ENCODE measurements around the gene DPH5. TPM values are rescaled to one million over a fixed set of nuclear protein-coding genes. Genes with fewer than 3 reads are reported as not detected.
"Not testable (repeated sequence)": the region's sequence is repeated elsewhere in the genome, so short reads cannot be mapped to it uniquely, and the experiment has no call there.

The DPH5 gene
- polyA plus RNA-seq (ENCODE audit: insufficient read length): 53.8 TPM

GRCh38 chr1:101025657-101026429 lies at the start of gene DPH5:
Gene DPH5 (minus strand): TSS chr1:101025784. CDS start chr1:101025443, 341 bp downstream.
- peak; percentile 60 for DNase-seq (ENCODE audit: low read depth)

- DNase-seq (ENCODE audit: low read depth): no peak
Observed at GRCh38 chr1:101073836-101074235, 48.3 kb upstream of the DPH5 start.

- no peak for DNase-seq (ENCODE audit: low read depth)
Observed at GRCh38 chr1:101071470-101071891, 45.9 kb upstream of the DPH5 start.

GRCh38 chr1:101069158-101069557 lies 43.6 kb upstream of the DPH5 start:
- no peak for DNase-seq (ENCODE audit: low read depth)

GRCh38 chr1:101066937-101067335 lies 41.4 kb upstream of the DPH5 start:
- DNase-seq (ENCODE audit: low read depth): not testable (repeated sequence)

- DNase-seq (ENCODE audit: low read depth): no peak
Observed at GRCh38 chr1:101066260-101066936, 40.8 kb upstream of the DPH5 start.

DNA sequence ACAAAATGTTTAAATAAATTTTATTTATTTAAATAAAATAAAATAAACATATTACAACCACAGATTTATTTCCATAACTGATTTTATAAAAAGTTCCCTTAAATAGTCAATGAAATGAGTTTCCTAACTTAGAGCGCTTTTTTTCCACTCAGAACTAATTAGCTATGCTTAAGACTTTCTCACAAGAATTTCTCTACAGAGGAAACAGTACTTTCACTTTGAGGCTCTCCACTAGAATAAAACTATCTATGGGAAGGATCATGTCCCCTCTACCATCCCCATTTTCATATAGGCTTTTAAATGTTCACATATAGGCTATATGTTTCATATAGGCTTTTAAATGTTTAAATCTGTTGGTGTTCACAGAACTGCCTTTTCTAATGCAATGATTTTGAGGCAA lies 40.0 kb upstream of the DPH5 start:
- DNase-seq (ENCODE audit: low read depth): no peak

DNA sequence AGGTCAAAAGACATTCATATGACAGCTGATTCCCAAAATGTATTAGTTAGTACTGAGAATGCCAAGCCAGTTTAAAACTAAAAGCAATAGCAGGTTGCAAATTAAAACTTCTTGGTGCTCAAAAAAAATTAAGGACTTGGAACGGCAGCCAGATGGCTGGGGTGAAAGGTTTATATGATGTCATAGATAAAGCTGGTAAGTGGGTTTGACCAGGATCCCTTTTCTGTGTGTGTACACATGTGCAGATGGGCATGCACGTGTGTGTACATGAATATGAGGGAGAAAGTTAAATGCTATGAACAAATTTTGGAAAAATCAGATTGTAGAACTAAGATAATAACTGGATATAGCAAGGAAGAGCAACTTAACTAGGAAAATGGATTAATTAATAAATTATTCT lies 39.1 kb upstream of the DPH5 start:
- DNase-seq (ENCODE audit: low read depth): no peak

DNA sequence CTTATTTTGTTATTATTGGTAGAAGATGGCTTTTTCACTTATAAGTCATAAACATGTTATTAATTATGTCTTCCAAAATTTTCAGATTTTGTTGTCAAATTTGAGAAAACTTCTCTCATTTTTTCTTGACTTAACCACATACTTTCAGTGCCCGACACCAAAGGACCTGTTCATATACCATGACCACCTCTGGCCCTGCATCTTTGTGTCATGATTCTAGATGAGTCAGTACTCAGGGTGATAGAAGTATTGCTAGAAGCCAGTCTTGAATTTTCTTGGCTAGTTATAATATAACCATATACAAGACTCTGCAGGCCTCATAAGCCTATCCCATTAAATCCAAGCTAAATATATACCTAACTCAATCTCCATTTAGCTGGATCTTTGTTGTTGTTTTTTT lies 35.4 kb upstream of the DPH5 start:
- no peak for DNase-seq (ENCODE audit: low read depth)

- DNase-seq (ENCODE audit: low read depth): no peak
Observed at GRCh38 chr1:101059945-101060542, 34.5 kb upstream of the DPH5 start.

DNA sequence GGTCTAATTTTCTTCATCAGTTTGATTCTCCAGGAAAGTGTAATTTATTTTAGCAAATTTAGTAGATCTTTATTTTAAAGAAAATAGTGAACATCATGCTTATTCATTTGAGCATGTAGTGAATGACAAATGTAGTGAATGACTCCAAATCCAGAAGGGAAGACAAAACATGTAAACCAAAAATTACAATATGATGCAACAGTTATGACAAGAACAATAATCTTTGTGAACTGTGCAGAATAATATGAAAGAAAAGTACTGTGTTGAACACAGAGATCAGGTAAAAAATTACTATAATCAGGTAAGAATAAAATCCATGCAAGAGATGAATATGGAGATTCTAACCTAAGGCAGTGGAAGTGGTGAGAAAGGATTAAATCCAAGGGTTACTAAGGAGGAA lies 30.0 kb upstream of the DPH5 start:
- DNase-seq (ENCODE audit: low read depth): no peak

DNA sequence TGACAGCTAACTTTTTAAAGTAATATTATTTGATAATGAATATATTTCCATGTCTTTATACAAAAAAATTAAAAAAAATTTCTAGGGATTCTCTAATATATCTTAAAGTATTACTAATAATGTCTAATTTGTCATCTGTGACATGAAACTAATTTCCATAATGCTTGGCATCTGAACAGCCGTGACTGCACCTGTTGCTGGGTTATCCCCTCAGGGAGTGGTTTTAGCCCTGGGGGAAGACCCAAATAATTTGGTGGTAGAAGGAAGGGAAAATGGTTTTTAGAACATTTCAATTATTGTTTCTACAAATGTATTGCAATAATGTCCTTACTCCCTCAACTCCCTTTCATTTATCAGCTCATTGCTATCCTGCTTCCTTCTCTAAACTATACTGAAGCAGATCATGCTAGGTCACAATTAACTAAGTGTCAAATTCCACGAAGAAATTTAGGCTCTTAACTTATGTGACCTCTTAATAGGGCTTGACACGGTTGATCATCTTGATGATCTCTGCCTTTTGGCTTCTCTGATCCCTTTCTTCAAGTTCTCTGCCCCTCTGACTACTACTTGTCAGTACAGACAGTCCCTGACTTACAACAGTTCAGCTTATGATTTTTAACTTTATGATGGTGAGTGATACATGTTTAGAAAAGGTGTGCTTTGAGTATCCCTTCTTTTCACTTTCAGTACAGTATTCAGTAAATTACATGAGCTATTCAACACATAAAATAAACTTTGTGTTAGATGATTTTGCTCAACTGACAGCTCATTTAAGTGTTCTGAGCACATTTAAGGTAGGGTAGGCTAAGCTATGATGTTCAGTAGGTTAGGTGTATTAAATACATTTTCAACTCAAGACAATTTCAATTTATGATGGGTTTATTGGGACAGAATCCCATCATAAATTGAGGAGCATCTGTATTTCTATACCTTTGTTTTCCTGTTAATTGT lies 26.4 kb upstream of the DPH5 start:
- DNase-seq (ENCODE audit: low read depth): no peak

- DNase-seq (ENCODE audit: low read depth): no peak
Observed at GRCh38 chr1:101050869-101051268, 25.3 kb upstream of the DPH5 start.

GRCh38 chr1:101044749-101045148 lies 19.2 kb upstream of the DPH5 start:
- DNase-seq (ENCODE audit: low read depth): no peak

DNA sequence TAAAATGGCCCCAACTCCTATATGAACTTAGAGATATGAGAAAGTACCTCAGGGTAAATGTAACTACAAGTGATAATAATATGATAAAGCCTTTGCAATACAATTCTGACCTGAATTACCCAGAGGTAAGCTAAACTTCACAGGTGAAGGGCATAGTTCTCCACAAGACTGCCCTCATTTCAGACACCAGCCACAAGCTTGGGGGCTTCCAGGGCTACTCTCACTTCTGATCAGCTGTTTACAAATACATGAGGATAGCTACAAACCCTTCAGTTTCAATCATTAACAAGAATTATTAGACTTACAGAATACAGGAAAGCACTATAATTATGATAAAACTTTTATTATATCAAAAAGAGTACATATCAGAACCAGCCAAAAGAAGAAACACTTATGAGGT lies 18.7 kb upstream of the DPH5 start:
- no peak for DNase-seq (ENCODE audit: low read depth)

GRCh38 chr1:101043776-101044175 lies 18.2 kb upstream of the DPH5 start:
- no peak for DNase-seq (ENCODE audit: low read depth)

DNA sequence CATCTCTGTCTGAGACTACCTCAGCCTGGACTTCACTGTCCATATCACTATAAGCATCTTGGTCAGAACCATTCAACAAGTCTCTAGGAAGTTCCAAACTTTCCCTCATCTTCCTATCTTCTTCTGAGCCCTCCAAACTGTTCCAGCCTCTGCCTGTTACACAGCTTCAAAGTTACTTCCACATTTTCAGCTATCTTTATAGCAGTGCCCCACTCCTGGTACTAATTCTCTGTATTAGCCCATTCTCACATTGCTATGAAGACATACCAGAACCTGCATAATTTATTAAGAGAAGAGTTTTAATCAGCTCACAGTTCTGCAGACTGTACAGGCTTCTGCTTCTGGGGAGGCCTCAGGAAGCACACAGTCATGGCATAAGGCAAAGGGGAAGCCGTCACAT lies 15.7 kb upstream of the DPH5 start:
- no peak for DNase-seq (ENCODE audit: low read depth)

- no peak for DNase-seq (ENCODE audit: low read depth)
Observed at GRCh38 chr1:101040666-101041065, 15.1 kb upstream of the DPH5 start.

DNA sequence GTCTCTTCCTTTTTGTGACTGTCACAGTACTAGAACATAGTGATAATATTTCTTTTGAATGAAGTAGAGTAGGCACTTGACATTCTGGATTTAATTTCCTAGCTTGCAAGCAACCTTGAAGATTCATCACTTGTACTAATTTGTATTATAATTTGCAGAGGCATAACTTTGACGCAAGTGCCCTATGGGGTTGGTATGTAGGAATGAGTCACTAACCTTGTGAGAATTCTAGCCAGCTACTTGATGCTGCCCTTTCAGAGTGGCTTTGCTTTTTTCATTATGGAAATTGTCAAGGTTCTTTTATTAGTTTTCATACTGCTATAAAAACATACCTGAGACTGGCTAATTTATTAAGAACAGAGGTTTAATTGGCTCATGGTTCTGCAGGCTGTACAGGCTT lies 13.7 kb upstream of the DPH5 start:
- no peak for DNase-seq (ENCODE audit: low read depth)

GRCh38 chr1:101037316-101037715 lies 11.7 kb upstream of the DPH5 start:
- no peak for DNase-seq (ENCODE audit: low read depth)

DNA sequence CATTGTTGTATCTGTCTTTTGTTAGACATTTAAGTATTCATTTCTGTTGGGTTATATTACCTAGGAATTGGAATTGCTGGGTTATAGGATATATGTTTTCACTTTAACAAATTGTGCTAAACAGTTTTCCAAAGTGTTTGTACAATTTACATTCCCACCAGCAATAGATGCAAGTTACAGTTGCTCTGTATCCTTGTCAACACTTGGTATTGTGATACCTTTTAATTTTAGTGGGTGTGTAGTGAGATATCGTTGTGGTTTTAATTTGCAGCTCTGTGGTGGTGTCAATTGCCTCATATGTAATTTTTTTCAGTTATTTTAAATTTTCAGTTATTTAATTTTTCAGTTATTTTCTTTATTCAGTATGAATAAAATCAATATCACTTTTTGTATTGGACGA lies 7.4 kb upstream of the DPH5 start:
- DNase-seq (ENCODE audit: low read depth): no peak

GRCh38 chr1:101032129-101032528 lies 6.5 kb upstream of the DPH5 start:
- not testable (repeated sequence) for DNase-seq (ENCODE audit: low read depth)

All from forelimb muscle (tissue), 1 donor.